Measurements from ENCODE around the gene FAM117B.

DNA sequence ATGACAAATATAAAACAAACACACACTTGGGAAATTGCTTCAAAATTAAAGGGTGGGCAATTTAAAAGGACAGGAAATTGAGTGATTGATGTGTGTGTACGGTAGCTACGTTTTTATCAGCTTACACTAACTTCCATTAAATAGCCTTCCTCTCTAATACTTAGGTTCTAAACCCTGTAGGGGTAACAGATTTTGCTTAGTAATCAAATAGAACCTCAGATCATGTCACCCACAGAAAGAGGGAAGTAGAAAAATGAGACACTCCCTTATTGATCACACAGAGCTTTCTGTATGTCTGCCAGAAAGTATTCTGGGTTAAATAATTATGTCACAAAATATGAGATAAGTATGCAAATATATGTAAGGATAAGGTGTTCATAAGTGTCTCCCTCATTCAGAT is 143.4 kb downstream of the FAM117B start:
- TF ChIP-seq SUZ12 (IDR thresholded peaks at IDR 0.05; ENCODE audit: extremely low read depth, insufficient read depth, insufficient read length) (no peak), ZNF274 (IDR thresholded peaks at IDR 0.05; ENCODE audit: low read depth, low read length) (no peak)

Data from NT2/D1 (cell line).